Spleen (tissue), 7 donors: ENCODE results near the gene OMP.

Experiments used
- CTCF ChIP-seq, 11 experiments: fragments of 200-600 bp in 7 of 11; fragments of 450-650 bp in 4 of 11; sonication (generic) in 4 of 11; IDR thresholded peaks in 8 of 11; conservative IDR thresholded peaks in 3 of 11; 1 replicate in 7 of 11; 2 replicates in 4 of 11; pipeline versions ENCODE4 v1.4.0 to v1.8.0; 2016 to 2021; ENCODE audit warnings: antibody characterized with exemption in 11 of 11, inconsistent platforms in 4 of 11, mild to moderate bottlenecking in 1 of 11
- POLR2A ChIP-seq, 3 donors: fragments of 450-650 bp; IDR thresholded peaks; one replicate each; pipeline ENCODE4 v1.5.1; 2017; ENCODE audit warnings: antibody characterized with exemption in 3 of 3, mild to moderate bottlenecking in 1 of 3
- POLR2AphosphoS5 ChIP-seq, 3 donors: sonication (generic); formaldehyde crosslinking; IDR thresholded peaks; one replicate each; pipeline ENCODE4 v1.5.1; 2017; ENCODE audit warnings: antibody characterized with exemption in 3 of 3
- donor health status: DM: no; HTN: no; CAD: no; lungs with moderate emphysema.
- donor health status: DM: no; HTN: no; CAD: no.
- donor health status: DM: no; HTN: no; CAD: no.

DNA sequence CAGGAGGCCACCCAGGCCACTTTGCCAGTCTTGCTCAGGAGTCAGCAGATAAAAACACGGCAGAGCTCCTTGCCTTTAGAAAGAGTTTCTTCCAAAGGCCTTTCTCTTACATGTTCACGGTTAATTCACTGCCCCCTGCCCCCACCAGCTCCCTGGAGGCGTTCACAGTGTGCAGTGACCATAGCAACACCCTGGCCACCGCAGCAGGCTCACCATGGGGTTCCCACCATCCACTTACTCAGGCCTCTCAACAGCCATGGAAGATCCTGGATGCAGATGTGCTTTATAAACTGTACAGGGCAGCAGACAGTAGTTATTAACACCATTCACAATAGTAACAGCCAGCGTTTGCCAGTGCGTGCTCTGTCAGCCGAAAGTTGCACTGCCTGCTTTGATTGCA lies 14.9 kb downstream of the OMP start:
- TF ChIP-seq CTCF (IDR thresholded peaks at IDR 0.05 in 8 of 11, conservative IDR thresholded peaks at IDR 0.05 in 3 of 11) (no peak), POLR2A (IDR thresholded peaks at IDR 0.05) (no peak), POLR2AphosphoS5 (IDR thresholded peaks at IDR 0.05) (no peak)
